ENCODE measurements around the gene GPX4. TPM values are rescaled to one million over a fixed set of nuclear protein-coding genes. Genes with fewer than 3 reads are reported as not detected.
A peak's percentile ranks its signal among the peaks of the same experiment; 100 is the strongest.
"Not testable (repeated sequence)": the region's sequence is repeated elsewhere in the genome, so short reads cannot be mapped to it uniquely, and the experiment has no call there.

The GPX4 gene
- total RNA-seq, 1 donor from 2014 or later: 245 TPM

DNA sequence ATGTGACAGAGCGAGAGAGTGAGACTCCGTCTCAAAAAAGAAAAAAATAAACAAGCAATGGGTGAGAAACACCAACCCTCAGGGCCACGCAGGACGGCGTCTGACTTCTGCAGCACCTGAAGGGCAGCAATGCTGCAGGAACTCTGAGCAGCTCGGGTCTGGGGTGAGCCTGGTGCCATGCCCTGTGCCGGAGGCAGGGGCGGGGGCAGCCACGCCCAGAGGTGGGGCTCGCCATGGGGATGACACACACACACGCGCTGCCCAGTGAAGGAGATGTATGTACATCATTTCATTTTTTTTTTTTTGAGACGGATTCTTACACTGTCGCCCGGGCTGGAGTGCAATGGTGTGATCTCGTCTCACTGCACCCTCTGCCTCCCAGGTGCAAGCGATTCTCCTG is 24.3 kb downstream of the GPX4 start:
- DNase-seq (ENCODE audit: low spot score): no peak
- Mint-ChIP-seq H3K4me3 (ENCODE audit: unreplicated experiment) (no peak overlapping the region), H3K27ac (ENCODE audit: unreplicated experiment) (no peak overlapping the region), H3K4me1 (ENCODE audit: low read depth) (peaks cover 44% of the 10 kb centered on the region), H3K27me3 (ENCODE audit: low read depth) (no peaks in the 10 kb centered on the region), H3K9me3 (ENCODE audit: low read depth) (no peaks in the 10 kb centered on the region), H3K36me3 (ENCODE audit: low read depth) (peaks cover 1% of the 10 kb centered on the region)
- TF ChIP-seq, protein P1, sequence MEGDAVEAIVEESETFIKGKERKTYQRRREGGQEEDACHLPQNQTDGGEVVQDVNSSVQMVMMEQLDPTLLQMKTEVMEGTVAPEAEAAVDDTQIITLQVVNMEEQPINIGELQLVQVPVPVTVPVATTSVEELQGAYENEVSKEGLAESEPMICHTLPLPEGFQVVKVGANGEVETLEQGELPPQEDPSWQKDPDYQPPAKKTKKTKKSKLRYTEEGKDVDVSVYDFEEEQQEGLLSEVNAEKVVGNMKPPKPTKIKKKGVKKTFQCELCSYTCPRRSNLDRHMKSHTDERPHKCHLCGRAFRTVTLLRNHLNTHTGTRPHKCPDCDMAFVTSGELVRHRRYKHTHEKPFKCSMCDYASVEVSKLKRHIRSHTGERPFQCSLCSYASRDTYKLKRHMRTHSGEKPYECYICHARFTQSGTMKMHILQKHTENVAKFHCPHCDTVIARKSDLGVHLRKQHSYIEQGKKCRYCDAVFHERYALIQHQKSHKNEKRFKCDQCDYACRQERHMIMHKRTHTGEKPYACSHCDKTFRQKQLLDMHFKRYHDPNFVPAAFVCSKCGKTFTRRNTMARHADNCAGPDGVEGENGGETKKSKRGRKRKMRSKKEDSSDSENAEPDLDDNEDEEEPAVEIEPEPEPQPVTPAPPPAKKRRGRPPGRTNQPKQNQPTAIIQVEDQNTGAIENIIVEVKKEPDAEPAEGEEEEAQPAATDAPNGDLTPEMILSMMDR (IDR thresholded peaks at IDR 0.05): no peak

DNA sequence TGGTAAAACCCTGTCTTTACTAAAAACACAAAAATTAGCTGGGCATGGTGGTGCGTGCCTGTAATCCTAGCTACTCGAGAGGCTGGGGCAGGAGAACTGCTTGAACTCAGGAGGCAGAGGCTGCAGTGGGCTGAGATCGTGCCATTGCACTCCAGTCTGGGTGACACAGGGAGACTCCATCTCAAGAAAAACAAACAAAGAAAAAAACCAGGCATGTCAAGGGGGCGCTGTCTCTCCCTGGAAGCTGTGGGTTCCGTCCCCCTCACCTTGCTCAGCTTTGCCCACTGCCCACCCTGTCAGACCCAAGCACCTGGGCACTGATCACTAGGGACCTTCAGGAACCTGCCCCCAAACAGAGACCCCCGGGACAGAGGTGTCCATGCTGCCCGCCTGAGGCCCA is 25.3 kb downstream of the GPX4 start:
- H3K4me1 Mint-ChIP-seq (ENCODE audit: low read depth): peaks cover 44% of the 10 kb centered on the region
- not testable (repeated sequence) for DNase-seq (ENCODE audit: low spot score); H3K4me3 Mint-ChIP-seq (ENCODE audit: unreplicated experiment); H3K27me3 Mint-ChIP-seq (ENCODE audit: low read depth); H3K36me3 Mint-ChIP-seq (ENCODE audit: low read depth); H3K9me3 Mint-ChIP-seq (ENCODE audit: low read depth); H3K27ac Mint-ChIP-seq (ENCODE audit: unreplicated experiment)

DNA sequence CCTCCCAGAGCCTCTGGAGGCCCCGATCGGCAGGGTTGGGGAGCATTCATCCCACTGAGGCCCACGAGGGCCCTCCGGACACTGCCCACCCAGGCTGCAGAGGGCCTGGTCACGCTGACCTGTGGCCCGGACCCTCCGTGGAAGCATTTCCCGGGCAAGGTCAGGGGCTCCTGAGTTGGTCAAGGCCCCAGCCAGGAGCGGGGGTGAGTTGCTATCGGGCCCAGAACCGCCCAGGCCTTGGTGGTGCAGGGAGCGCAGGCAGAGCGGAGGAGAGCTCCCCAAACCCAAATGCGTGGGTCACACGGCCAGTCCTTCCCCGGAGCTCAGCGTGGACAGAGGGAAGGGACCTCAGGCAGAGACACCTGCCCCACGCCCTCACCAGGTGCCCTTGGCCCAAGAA is 25.7 kb downstream of the GPX4 start:
- TF ChIP-seq, protein P1 (IDR thresholded peaks at IDR 0.05): no peak
- DNase-seq (ENCODE audit: low spot score): no peak
- peaks cover 1% of the 10 kb centered on the region for H3K36me3 Mint-ChIP-seq (ENCODE audit: low read depth)
- H3K27me3 Mint-ChIP-seq (ENCODE audit: low read depth): no peaks in the 10 kb centered on the region
- H3K27ac Mint-ChIP-seq (ENCODE audit: unreplicated experiment): no peak overlapping the region
- H3K9me3 Mint-ChIP-seq (ENCODE audit: low read depth): no peaks in the 10 kb centered on the region
- H3K4me1 Mint-ChIP-seq (ENCODE audit: low read depth): peaks cover 48% of the 10 kb centered on the region
- no peak overlapping the region for H3K4me3 Mint-ChIP-seq (ENCODE audit: unreplicated experiment)

DNA sequence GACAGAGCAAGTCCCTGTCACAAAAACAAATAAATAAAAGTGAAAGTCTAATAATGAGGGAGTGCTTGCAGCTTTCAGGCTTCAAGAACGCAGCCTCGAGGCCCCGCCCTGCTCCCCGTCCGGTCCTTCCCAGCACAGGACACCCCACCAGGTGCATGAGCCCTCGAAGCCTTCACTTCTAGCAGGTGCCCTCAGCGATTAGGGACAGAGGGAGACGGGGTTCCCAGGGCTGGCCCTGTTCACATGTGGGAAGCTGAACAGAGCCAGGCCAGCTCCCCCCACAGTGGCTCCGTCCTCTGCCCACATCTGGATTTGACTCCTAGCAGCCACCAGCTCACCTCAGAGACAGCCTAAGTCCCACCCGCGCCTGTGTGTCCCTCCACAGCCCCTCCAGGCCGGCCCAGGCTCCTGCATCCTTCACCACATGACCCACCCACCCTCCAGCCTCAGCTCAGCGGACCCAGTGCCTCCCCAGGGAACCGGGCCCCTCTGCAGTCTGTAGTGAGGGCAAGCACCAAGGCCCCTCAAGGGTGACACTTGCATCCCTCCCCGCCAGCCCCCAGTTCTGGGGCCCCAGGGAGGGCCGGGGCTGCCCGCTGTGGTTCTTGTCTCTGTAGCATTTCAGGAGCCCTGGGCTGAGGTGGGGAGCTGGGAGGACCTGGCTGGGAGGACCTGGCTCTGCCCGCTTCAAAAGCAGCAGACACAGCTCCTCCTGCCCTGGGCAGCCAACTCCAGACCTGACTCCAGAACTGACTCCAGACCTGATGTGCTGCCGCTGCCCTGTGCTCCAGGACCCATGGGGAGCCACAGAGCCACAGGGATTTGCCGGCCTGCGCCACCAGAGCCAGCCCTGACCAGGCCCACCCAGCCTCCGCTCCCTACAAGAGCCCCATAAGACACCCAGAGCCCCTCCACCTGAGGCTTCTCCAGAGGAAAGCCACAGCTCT is 27.2 kb downstream of the GPX4 start:
- TF ChIP-seq, protein P1 (IDR thresholded peaks at IDR 0.05): no peak
- Mint-ChIP-seq H3K4me1 (ENCODE audit: low read depth) (peaks cover 40% of the 10 kb centered on the region), H3K36me3 (ENCODE audit: low read depth) (no peaks in the 10 kb centered on the region), H3K27ac (ENCODE audit: unreplicated experiment) (peak overlapping the region; percentile 87), H3K27me3 (ENCODE audit: low read depth) (no peaks in the 10 kb centered on the region), H3K4me3 (ENCODE audit: unreplicated experiment) (peak overlapping the region; percentile 80), H3K9me3 (ENCODE audit: low read depth) (no peaks in the 10 kb centered on the region)
- no peak for DNase-seq (ENCODE audit: low spot score)

DNA sequence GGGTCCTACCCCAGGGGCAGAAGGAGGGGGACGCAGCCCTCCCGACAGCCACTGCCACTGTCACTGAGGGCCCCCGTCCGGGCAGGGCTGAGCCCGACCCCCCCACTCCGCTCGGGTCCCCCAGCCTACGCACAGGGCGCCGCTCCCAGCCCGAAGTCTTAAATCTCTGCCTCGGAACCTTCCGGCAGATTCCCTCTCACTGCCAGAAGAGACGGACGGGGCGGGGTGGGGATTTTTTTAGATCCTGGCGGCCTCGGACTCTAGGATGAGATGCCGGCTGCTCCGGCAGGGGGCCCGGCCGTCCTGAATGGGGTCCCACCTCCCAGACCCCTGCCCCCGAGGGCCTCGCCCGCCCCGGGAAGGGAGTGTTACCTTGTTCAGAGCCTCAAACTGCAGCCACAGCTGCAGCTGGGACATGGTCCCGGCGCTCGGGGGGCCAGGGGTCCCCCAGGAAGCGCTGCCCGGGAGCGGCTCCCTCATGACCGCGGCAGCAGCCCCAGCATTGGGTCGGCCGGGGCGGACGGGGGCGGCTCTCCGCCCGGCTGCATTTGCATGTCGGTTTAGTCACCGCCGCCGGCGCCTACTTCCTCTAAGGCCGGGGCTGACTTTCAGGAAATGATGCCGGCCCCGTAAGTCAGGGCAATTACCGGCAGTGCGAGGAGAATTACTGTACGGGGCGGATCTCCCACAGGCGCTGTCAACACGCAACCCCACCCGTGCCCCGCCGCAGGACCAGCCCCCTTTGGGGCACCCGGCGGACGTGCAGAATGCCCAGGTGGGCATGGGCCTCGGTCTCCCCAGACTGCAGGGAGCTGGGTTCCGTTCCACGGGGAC is 28.1 kb downstream of the GPX4 start:
- Mint-ChIP-seq H3K27ac (ENCODE audit: unreplicated experiment) (peak overlapping the region; percentile 87), H3K27me3 (ENCODE audit: low read depth) (no peaks in the 10 kb centered on the region), H3K4me1 (ENCODE audit: low read depth) (peaks cover 34% of the 10 kb centered on the region), H3K4me3 (ENCODE audit: unreplicated experiment) (peak overlapping the region; percentile 80), H3K9me3 (ENCODE audit: low read depth) (no peaks in the 10 kb centered on the region), H3K36me3 (ENCODE audit: low read depth) (no peaks in the 10 kb centered on the region)
- TF ChIP-seq, protein P1 (IDR thresholded peaks at IDR 0.05): peak; percentile 54
- no peak for DNase-seq (ENCODE audit: low spot score)

All from chondrocyte (in vitro differentiated cells).